GM18868 (cell line): ENCODE measurements around the gene STS.
"Not testable (repeated sequence)": the region's sequence is repeated elsewhere in the genome, so short reads cannot be mapped to it uniquely, and the experiment has no call there.

Source experiments
- ATAC-seq: cut with Tn5 transposase; IDR thresholded peaks from one replicate; pipeline ENCODE4 v1.9.1; 2021; ENCODE audit warnings: mild to moderate bottlenecking, moderate library complexity; ENCODE audit not compliant: unreplicated experiment

STS gene

GRCh38 chrX:7178859-7179258 lies 31.3 kb downstream of the STS start:
- not testable (repeated sequence) for ATAC-seq

- ATAC-seq, result no peak
These were observed 31.9 kb downstream of the STS start for GRCh38 chrX:7179446-7179845.

GRCh38 chrX:7184816-7185215 lies 37.3 kb downstream of the STS start:
- no peak for ATAC-seq

GRCh38 chrX:7188672-7189071 lies 41.2 kb downstream of the STS start:
- ATAC-seq, result no peak

- no peak for ATAC-seq
These were observed 42.6 kb downstream of the STS start for GRCh38 chrX:7190157-7190556.

GRCh38 chrX:7191681-7192110 lies 44.2 kb downstream of the STS start:
- no peak for ATAC-seq

GRCh38 chrX:7192871-7193270 lies 45.4 kb downstream of the STS start:
- ATAC-seq, result no peak

GRCh38 chrX:7194606-7195005 lies 47.1 kb downstream of the STS start:
- no peak for ATAC-seq
